Muscle layer of duodenum (tissue), 2 donors: ENCODE results near the gene MBNL2.

ENCODE experiments used
- H3K27ac ChIP-seq: one replicate; pipeline ENCODE4 v1.7.0; 2013; ENCODE audit warnings: mild to moderate bottlenecking, low read length
- H3K27me3 ChIP-seq: one replicate; pipeline ENCODE4 v1.7.0; 2013; ENCODE audit warnings: low read depth, mild to moderate bottlenecking, control low read depth, low read length
- H3K36me3 ChIP-seq, 2 donors: one replicate each; pipeline ENCODE4 v1.7.0; 2013; ENCODE audit warnings: low read length in 2 of 2, control low read depth in 1 of 2, mild to moderate bottlenecking in 1 of 2; ENCODE audit not compliant: insufficient read depth in 2 of 2, control insufficient read depth in 1 of 2
- H3K4me1 ChIP-seq, 2 donors: one replicate each; pipeline ENCODE4 v1.7.0; 2013; ENCODE audit warnings: low read length in 2 of 2, mild to moderate bottlenecking in 2 of 2, control low read depth in 1 of 2, moderate library complexity in 1 of 2; ENCODE audit not compliant: insufficient read depth in 2 of 2, control insufficient read depth in 1 of 2
- H3K4me3 ChIP-seq, 2 donors: one replicate each; pipeline ENCODE4 v1.7.0; 2013; ENCODE audit warnings: low read length in 2 of 2, low read depth in 1 of 2, mild to moderate bottlenecking in 1 of 2
- H3K9me3 ChIP-seq, 2 donors: one replicate each; pipeline ENCODE4 v1.7.0; 2013; ENCODE audit warnings: low read length in 2 of 2, control low read depth in 1 of 2, mild to moderate bottlenecking in 1 of 2; ENCODE audit not compliant: control insufficient read depth in 1 of 2
- donor health status: healthy.

MBNL2 gene

GRCh38 chr13:97212004-97212403 lies 10.1 kb upstream of the MBNL2 start:
- Histone ChIP-seq H3K4me3 (no peak overlapping the region), H3K9me3 (no peaks in the 10 kb centered on the region), H3K27ac (no peak overlapping the region), H3K4me1 (peaks cover 0 to 3% of the 10 kb centered on the region in 2 donors), H3K36me3 (no peaks in the 10 kb centered on the region), H3K27me3 (no peaks in the 10 kb centered on the region)

GRCh38 chr13:97212601-97213040 lies 9.5 kb upstream of the MBNL2 start:
- H3K27ac ChIP-seq, result no peak overlapping the region
- no peaks in the 10 kb centered on the region for H3K36me3 ChIP-seq
- no peaks in the 10 kb centered on the region for H3K9me3 ChIP-seq
- peaks cover 0 to 3% of the 10 kb centered on the region in 2 donors for H3K4me1 ChIP-seq
- no peak overlapping the region for H3K4me3 ChIP-seq
- no peaks in the 10 kb centered on the region for H3K27me3 ChIP-seq

GRCh38 chr13:97214921-97215320 lies 7.2 kb upstream of the MBNL2 start:
- Histone ChIP-seq H3K27me3 (no peaks in the 10 kb centered on the region), H3K36me3 (no peaks in the 10 kb centered on the region), H3K9me3 (no peaks in the 10 kb centered on the region), H3K27ac (no peak overlapping the region), H3K4me1 (peaks cover 0 to 3% of the 10 kb centered on the region in 2 donors), H3K4me3 (no peak overlapping the region)

GRCh38 chr13:97215325-97215724 lies 6.8 kb upstream of the MBNL2 start:
- Histone ChIP-seq H3K36me3 (no peaks in the 10 kb centered on the region), H3K4me3 (no peak overlapping the region), H3K4me1 (peaks cover 0 to 3% of the 10 kb centered on the region in 2 donors), H3K27ac (no peak overlapping the region), H3K27me3 (no peaks in the 10 kb centered on the region), H3K9me3 (no peaks in the 10 kb centered on the region)

- Histone ChIP-seq H3K4me1 (no peaks in the 10 kb centered on the region), H3K27ac (no peak overlapping the region), H3K4me3 (no peak overlapping the region), H3K9me3 (no peaks in the 10 kb centered on the region), H3K27me3 (no peaks in the 10 kb centered on the region), H3K36me3 (peaks cover 0 to 6% of the 10 kb centered on the region in 2 donors)
Observed at GRCh38 chr13:97219226-97219625, 2.9 kb upstream of the MBNL2 start.

GRCh38 chr13:97220151-97220900 lies 1.8 kb upstream of the MBNL2 start:
- no peaks in the 10 kb centered on the region for H3K27me3 ChIP-seq
- no peak overlapping the region for H3K27ac ChIP-seq
- peaks cover 0 to 6% of the 10 kb centered on the region in 2 donors for H3K36me3 ChIP-seq
- H3K4me3 ChIP-seq, result no peak overlapping the region
- no peaks in the 10 kb centered on the region for H3K9me3 ChIP-seq
- peaks cover 2 to 5% of the 10 kb centered on the region in 2 donors for H3K4me1 ChIP-seq

GRCh38 chr13:97221046-97221445 lies 1.1 kb upstream of the MBNL2 start:
- no peak overlapping the region for H3K4me3 ChIP-seq
- peaks cover 0 to 6% of the 10 kb centered on the region in 2 donors for H3K36me3 ChIP-seq
- peaks cover 6 to 9% of the 10 kb centered on the region in 2 donors for H3K4me1 ChIP-seq
- no peaks in the 10 kb centered on the region for H3K9me3 ChIP-seq
- no peak overlapping the region for H3K27ac ChIP-seq
- no peaks in the 10 kb centered on the region for H3K27me3 ChIP-seq

- H3K27ac ChIP-seq, result peak overlapping the region; percentile 98
Observed at GRCh38 chr13:97221466-97221865, 667 bp upstream of the MBNL2 start.

GRCh38 chr13:97223037-97223710 lies 1.0 kb downstream of the MBNL2 start:
- peaks cover 3 to 6% of the 10 kb centered on the region in 2 donors for H3K36me3 ChIP-seq
- H3K27ac ChIP-seq, result peak overlapping the region; percentile 98
- H3K27me3 ChIP-seq, result no peaks in the 10 kb centered on the region
- no peaks in the 10 kb centered on the region for H3K9me3 ChIP-seq
- H3K4me3 ChIP-seq, result peak overlapping the region; percentile 68 to 88
- peaks cover 19 to 28% of the 10 kb centered on the region in 2 donors for H3K4me1 ChIP-seq

More at GRCh38 chr13:97221466-97221865, 667 bp upstream of the MBNL2 start:
- peak overlapping the region; percentile 68 to 88 for H3K4me3 ChIP-seq
- peaks cover 0 to 6% of the 10 kb centered on the region in 2 donors for H3K36me3 ChIP-seq
- H3K9me3 ChIP-seq, result no peaks in the 10 kb centered on the region
- no peaks in the 10 kb centered on the region for H3K27me3 ChIP-seq
- H3K4me1 ChIP-seq, result peaks cover 11 to 13% of the 10 kb centered on the region in 2 donors

- Histone ChIP-seq H3K9me3 (no peaks in the 10 kb centered on the region), H3K27ac (peak overlapping the region; percentile 98), H3K4me3 (peak overlapping the region; percentile 68 to 88), H3K36me3 (peaks cover 3 to 6% of the 10 kb centered on the region in 2 donors), H3K27me3 (no peaks in the 10 kb centered on the region), H3K4me1 (peaks cover 19 to 28% of the 10 kb centered on the region in 2 donors)
Observed at GRCh38 chr13:97223711-97224541, 1.8 kb downstream of the MBNL2 start.
